Epithelial cell of proximal tubule (primary cell): Measurements from ENCODE around the gene ADORA3. TPM values are rescaled to one million over a fixed set of nuclear protein-coding genes. Genes with fewer than 3 reads are reported as not detected.

ENCODE experiments used
- DNase-seq: peaks from one replicate; pipeline ENCODE4 v3.0.0-alpha.2; 2011; ENCODE audit warnings: low read depth
- H3K4me3 ChIP-seq: 2 replicates; pipeline ENCODE4 v1.5.1; 2011; ENCODE audit warnings: low read depth, mild to moderate bottlenecking, low read length
- total RNA-seq: library from RNA; depleted of rRNA; stranded (reverse); fragments of >200 nt; gene quantifications from 2 replicates; pipeline ENCODE4 v1.2.3, GENCODE V29; 2015
- TF ChIP-seq, protein P1 (sequence below): conservative IDR thresholded peaks from 2 replicates; pipeline ENCODE4 v1.5.1; 2012; ENCODE audit warnings: low read depth, mild to moderate bottlenecking, low read length

ADORA3 gene
- total RNA-seq, 1 donor from 2014 or later, result not detected

DNA sequence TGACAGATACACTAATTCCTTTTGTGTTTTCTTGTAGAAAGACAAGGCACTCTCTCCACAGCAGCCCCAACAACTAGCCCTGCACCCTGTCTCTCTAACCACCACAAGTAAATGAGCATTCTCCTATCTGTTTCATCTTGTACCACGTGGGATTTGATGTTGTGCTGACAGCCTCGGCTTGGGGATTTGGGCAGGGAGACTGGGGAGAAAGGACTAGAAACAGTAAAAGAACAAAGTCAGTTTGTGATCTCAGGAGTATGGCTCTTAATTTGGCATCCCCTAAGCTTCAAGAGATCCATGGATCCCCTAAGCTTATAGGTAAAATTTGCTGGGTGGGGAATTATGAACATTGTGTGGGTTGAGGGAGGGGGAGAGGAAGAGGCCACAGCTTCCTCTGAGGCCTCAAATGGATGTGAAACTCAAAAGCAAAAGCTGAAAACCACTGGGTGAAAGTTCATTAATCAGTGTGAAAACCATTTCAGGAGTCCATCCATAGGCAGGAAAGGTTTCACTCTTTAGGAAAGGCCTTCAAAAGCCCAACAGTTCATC lies 26.6 kb downstream of the ADORA3 start:
- TF ChIP-seq, protein P1, sequence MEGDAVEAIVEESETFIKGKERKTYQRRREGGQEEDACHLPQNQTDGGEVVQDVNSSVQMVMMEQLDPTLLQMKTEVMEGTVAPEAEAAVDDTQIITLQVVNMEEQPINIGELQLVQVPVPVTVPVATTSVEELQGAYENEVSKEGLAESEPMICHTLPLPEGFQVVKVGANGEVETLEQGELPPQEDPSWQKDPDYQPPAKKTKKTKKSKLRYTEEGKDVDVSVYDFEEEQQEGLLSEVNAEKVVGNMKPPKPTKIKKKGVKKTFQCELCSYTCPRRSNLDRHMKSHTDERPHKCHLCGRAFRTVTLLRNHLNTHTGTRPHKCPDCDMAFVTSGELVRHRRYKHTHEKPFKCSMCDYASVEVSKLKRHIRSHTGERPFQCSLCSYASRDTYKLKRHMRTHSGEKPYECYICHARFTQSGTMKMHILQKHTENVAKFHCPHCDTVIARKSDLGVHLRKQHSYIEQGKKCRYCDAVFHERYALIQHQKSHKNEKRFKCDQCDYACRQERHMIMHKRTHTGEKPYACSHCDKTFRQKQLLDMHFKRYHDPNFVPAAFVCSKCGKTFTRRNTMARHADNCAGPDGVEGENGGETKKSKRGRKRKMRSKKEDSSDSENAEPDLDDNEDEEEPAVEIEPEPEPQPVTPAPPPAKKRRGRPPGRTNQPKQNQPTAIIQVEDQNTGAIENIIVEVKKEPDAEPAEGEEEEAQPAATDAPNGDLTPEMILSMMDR, result no peak
- DNase-seq, result no peak
- H3K4me3 ChIP-seq, result no peak overlapping the region

DNA sequence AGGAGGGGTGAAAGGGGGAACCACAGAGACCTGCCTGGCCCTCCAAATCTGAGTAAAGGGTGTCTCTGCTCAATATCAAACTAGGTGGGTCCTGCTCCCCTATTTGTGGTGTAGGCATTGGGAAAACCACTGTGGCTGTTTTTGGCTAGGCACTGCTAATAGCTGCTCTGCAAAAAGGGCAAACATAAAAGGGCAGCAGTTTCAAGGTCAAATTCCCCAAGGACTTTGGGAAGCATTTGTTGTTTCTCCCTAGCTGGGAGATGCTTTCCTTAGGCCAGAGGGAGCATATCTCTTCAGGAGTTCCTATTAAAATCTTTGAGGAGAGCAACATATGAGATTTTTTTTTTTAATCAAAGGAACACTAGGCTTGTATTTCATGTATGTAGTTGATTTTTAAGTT lies 27.2 kb downstream of the ADORA3 start:
- TF ChIP-seq, protein P1, result no peak
- no peak for DNase-seq
- H3K4me3 ChIP-seq, result no peak overlapping the region

DNA sequence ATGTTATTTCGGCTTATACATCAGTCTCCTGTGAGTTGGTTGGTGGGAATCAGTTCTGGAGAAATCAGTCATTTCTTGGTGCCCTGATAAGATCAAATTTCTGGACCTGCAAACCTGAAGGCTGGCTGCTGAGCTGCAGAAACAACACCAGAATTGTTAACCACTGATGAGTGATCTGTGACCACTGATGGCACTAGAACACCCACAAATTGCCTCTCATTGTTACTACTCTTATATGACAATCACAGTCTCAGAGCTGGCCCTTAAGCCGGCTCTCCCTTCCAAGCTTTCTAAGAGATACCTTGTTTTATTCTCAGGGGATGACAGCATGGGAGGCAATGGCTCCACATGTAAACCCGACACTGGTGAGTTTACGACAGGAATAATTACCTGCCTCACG lies 27.7 kb downstream of the ADORA3 start:
- no peak for DNase-seq
- TF ChIP-seq, protein P1, result no peak
- H3K4me3 ChIP-seq, result no peak overlapping the region

DNA sequence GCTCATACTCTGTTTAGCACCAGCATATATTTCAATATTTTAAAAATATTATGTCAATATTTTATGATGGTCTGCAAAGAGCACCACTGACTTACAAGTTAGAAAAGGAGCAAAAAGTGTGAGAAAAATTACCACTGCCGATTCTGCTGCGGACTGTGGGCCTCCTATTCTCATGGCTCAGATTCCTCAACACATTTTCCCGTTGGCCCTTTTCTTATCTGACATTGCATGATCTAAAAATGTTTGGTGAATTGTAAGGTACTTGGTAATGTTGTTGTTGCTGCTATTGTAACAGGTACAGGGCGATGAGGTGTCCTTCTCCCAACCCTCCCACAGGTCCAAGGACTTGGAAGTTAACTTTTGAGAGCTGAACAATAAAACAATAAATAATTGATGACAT lies 28.9 kb downstream of the ADORA3 start:
- no peak for DNase-seq
- no peak overlapping the region for H3K4me3 ChIP-seq
- TF ChIP-seq, protein P1, result no peak

DNA sequence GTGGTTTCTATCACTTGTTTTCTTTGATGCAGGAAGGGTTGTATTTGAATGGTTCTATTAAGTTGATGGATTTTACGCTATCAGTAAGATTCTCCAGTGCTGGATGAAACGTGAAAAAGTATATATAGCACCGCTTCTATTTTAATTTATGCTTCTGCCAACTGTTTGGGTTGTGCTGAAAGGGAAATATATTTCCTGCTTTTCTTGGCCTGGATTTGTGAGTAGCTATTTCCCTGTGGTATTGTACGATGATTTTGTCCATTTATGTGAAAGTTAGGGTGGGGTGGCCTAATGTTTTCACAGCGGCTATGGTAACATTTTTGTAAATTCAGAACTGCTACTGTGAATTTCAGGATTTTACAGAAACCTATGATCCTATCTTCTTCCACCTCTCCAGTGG lies 29.3 kb downstream of the ADORA3 start:
- no peak overlapping the region for H3K4me3 ChIP-seq
- TF ChIP-seq, protein P1, result no peak
- DNase-seq, result no peak

DNA sequence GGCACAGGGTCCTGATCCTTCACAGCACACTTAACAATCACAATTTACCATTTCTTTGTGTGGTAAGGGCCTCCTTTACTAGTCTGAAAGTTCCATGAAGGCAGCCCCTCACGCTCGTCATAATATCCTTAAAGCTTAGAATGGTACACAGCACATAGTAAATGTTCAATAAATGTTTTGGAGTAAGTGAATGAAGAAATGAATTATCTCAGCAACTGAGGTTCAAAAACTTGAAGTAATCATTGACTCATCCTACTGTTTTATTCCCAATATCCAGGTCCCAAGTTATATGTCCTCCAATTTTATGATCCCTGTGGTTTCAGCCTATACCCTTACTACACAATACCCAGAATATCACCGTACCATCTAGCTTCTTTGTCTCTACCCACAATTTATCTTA lies 31.9 kb downstream of the ADORA3 start:
- TF ChIP-seq, protein P1, result no peak

DNA sequence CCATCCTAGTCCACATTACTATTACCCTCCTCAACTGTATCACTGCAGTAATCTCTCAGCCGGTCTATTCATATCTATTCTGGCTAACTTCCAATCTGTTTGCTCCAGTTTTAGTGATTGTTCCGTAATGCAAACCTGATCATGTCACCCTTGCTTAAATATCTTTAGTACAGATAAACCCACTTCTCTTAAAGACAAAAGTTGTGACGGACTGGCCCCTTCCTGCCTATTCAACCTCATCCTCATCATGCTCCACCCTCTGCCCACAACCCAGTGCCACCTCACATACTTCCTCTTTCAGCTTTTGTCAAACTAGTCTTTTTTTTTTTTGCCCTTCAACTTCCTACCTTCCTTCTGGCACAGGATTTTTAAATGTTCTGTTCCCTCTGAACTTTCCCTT lies 32.4 kb downstream of the ADORA3 start:
- TF ChIP-seq, protein P1, result no peak
- no peak for DNase-seq
- H3K4me3 ChIP-seq, result no peak overlapping the region

More for the DNA sequence above, 31.9 kb downstream of the ADORA3 start:
- H3K4me3 ChIP-seq, result no peak overlapping the region
- no peak for DNase-seq
